K562 (cell line): ENCODE results near the gene TRAPPC12. TPM values are rescaled to one million over a fixed set of nuclear protein-coding genes. Genes with fewer than 3 reads are reported as not detected.

Experiments used
- ATAC-seq: fragments of 200-7000 bp; cut with Tn5 transposase; 3 replicates; pipeline ENCODE4 v1.9.1; 2020; ENCODE audit warnings: moderate library complexity
- BruUV-seq: library from RNA; stranded (reverse); fragments of 400-500 nt; replicated peaks from 2 replicates; lab custom pipeline; 2021; lab: Mats Ljungman, UMichigan
- CTCF ChIA-PET: fragments of 300-600 bp; formaldehyde crosslinking; extraction: SDS; loops from one replicate; lab custom pipeline; 2021; ENCODE audit warnings: low intra/inter-chr PET ratio; lab: Yijun Ruan, JAX
- POLR2A ChIA-PET: fragments of 300-600, 350-650 bp; sonication (Branson Sonifier 250); formaldehyde crosslinking; extraction: SDS; loops from one replicate; lab custom pipeline; 2021; ENCODE audit warnings: antibody characterized with exemption, inconsistent platforms; lab: Yijun Ruan, JAX
- DNase-seq, 4 experiments: peaks; one replicate each; pipeline versions ENCODE4 v3.0.0 to v3.0.0-alpha.2; 2011 to 2018; ENCODE audit warnings: low spot score in 3 of 4, mixed read lengths in 3 of 4; ENCODE audit errors: extremely low read depth in 1 of 4
- FAIRE-seq: peaks from 2 replicates; lab custom pipeline; 2011; peaks lifted over from hg19 to GRCh38; lab: Jason Lieb, UNC
- H2AFZ ChIP-seq: 2 replicates; pipeline ENCODE4 v1.6.0; 2011; ENCODE audit warnings: low read depth, low read length, control low read depth, inconsistent platforms
- H3K27ac ChIP-seq: fragments of 200-600 bp; 3 replicates; pipeline ENCODE4 v1.8.0; 2011; ENCODE audit warnings: low read depth, mild to moderate bottlenecking, control low read depth, inconsistent platforms, low read length, moderate library complexity, mixed read lengths; ENCODE audit errors: extremely low read depth
- H3K27me3 ChIP-seq, 2 experiments: fragments of 300-600 bp in 1 of 2; 2 replicates in 1 of 2; 3 replicates in 1 of 2; pipeline versions ENCODE4 v1.6.0 to v1.8.0; 2011; ENCODE audit warnings: inconsistent platforms in 2 of 2, low read length in 2 of 2, mild to moderate bottlenecking in 1 of 2, mixed read lengths in 1 of 2, moderate library complexity in 1 of 2; ENCODE audit not compliant: control insufficient read depth in 2 of 2, insufficient read depth in 2 of 2
- H3K36me3 ChIP-seq: fragments of 300-600 bp; 3 replicates; pipeline ENCODE4 v1.8.0; 2011; ENCODE audit warnings: mild to moderate bottlenecking, low read length, inconsistent platforms; ENCODE audit not compliant: control insufficient read depth, insufficient read depth
- H3K4me1 ChIP-seq, 2 experiments: fragments of 200-600 bp in 1 of 2; replicated peaks in 1 of 2; 2 replicates in 1 of 2; 3 replicates in 1 of 2; pipeline versions ENCODE4 v1.5.1 to v1.8.0; 2011; ENCODE audit warnings: inconsistent platforms in 2 of 2, low read length in 2 of 2, mild to moderate bottlenecking in 1 of 2, mixed read lengths in 1 of 2, moderate library complexity in 1 of 2; ENCODE audit not compliant: control insufficient read depth in 2 of 2, insufficient read depth in 2 of 2
- H3K4me2 ChIP-seq: 2 replicates; pipeline ENCODE4 v1.6.1; 2011; ENCODE audit warnings: low read length, control low read depth, inconsistent platforms, mixed read lengths; ENCODE audit not compliant: insufficient read depth
- H3K4me3 ChIP-seq: fragments of 200-600 bp; sonication (generic), shearing (Covaris generic); 2 replicates; pipeline ENCODE4 v1.5.1; 2016; ENCODE audit warnings: control low read depth, inconsistent platforms
- H3K79me2 ChIP-seq: fragments of 200-600 bp; 3 replicates; pipeline ENCODE4 v1.8.0; 2011; ENCODE audit warnings: low read length, inconsistent platforms; ENCODE audit not compliant: control insufficient read depth, insufficient read depth
- H3K9ac ChIP-seq, 2 experiments: 2 replicates each; pipeline versions ENCODE4 v1.6.0 to v1.6.1; 2011; ENCODE audit warnings: low read depth in 2 of 2, low read length in 2 of 2, control low read depth in 1 of 2, inconsistent platforms in 1 of 2, mild to moderate bottlenecking in 1 of 2, mixed read lengths in 1 of 2; ENCODE audit not compliant: insufficient read depth in 1 of 2
- H3K9me1 ChIP-seq: one replicate; pipeline ENCODE4 v1.6.0; 2011; ENCODE audit warnings: inconsistent platforms, mild to moderate bottlenecking, low read length, moderate library complexity; ENCODE audit not compliant: control insufficient read depth, insufficient read depth
- H3K9me3 ChIP-seq: replicated peaks from 2 replicates; pipeline ENCODE4 v1.5.1; 2011; ENCODE audit warnings: low read depth, low read length, inconsistent platforms; ENCODE audit not compliant: control insufficient read depth, insufficient read depth
- H4K20me1 ChIP-seq: replicated peaks from 2 replicates; pipeline ENCODE4 v1.6.1; 2011; ENCODE audit warnings: low read length, inconsistent platforms, mixed read lengths; ENCODE audit not compliant: control insufficient read depth, insufficient read depth
- HLTF ChIP-seq: fragments of 450-650 bp; IDR thresholded peaks from 2 replicates; pipeline ENCODE4 v1.6.1; 2016
- HOXB6 ChIP-seq: fragments of 250-450 bp; sonication (Bioruptor Pico); IDR thresholded peaks from 2 replicates; pipeline ENCODE4 v1.5.1; 2022; ENCODE audit warnings: mild to moderate bottlenecking, borderline replicate concordance
- POLR2AphosphoS5 ChIP-seq: IDR thresholded peaks from 2 replicates; pipeline ENCODE4 v1.6.1; 2011; ENCODE audit warnings: mild to moderate bottlenecking, low read depth, low read length, moderate library complexity; ENCODE audit not compliant: control insufficient read depth, insufficient read depth
- SMAD3 ChIP-seq: fragments of 450-650 bp; formaldehyde crosslinking; conservative IDR thresholded peaks from 2 replicates; pipeline ENCODE4 v1.4.0; 2020; ENCODE audit warnings: mild to moderate bottlenecking
- SUPT5H ChIP-seq: fragments of 450-650 bp; IDR thresholded peaks from 2 replicates; pipeline ENCODE4 v1.6.1; 2016
- ZBTB26 ChIP-seq: fragments of 450-650 bp; formaldehyde crosslinking; IDR thresholded peaks from 2 replicates; pipeline ENCODE4 v1.4.0; 2022; ENCODE audit warnings: missing genetic modification characterization
- ZNF23 ChIP-seq: fragments of 250-450 bp; sonication (Bioruptor Pico); IDR thresholded peaks from 2 replicates; pipeline ENCODE4 v1.4.0; 2020; ENCODE audit warnings: mild to moderate bottlenecking
- ZNF354B ChIP-seq: fragments of 250-450 bp; sonication (Bioruptor Pico); IDR thresholded peaks from 2 replicates; pipeline ENCODE4 v1.4.0; 2020
- ZNF740 ChIP-seq, 3 experiments: fragments of 200-800 bp in 1 of 3; sonication (Bioruptor generic) in 1 of 3; sonication (generic) in 1 of 3; formaldehyde crosslinking in 1 of 3; IDR thresholded peaks; 2 replicates each; pipeline versions ENCODE4 v1.6.1 to v1.8.0; 2016 to 2022; ENCODE audit warnings: mild to moderate bottlenecking in 2 of 3, missing compliant biosample characterization in 2 of 3, missing genetic modification characterization in 2 of 3, missing genetic modification reagents in 1 of 3
- WGBS: fragments of 100-300 bp; shearing (Covaris generic); methylation state at CpG from one replicate; pipeline ENCODE4 v1.1.6; 2016; ENCODE audit warnings: low coverage, mixed read lengths; ENCODE audit not compliant: insufficient coverage; ENCODE audit errors: missing lambda C conversion rate; 5-methylcytosine and 5-hydroxymethylcytosine counted together
- in situ Hi-C: fragments of 300-500 bp; cut with MboI; formaldehyde crosslinking; loops from 4 replicates; pipeline ENCODE4 v1.15.0; 2018; ENCODE audit warnings: inconsistent platforms, mixed read lengths
- intact Hi-C: fragments of 100-400 bp; cut with micrococcal nuclease; formaldehyde crosslinking; loops from 2 replicates; pipeline ENCODE4 v1.14.2; 2022
- polyA plus RNA-seq, 8 experiments: library from polyadenylated mRNA; depleted of rRNA in 4 of 8; stranded (reverse) in 5 of 8; unstranded in 3 of 8; fragments of >200 nt; fragmentation: Nextera tagmentation in 2 of 8; fragmentation: Illumina TruSeq in 1 of 8; extraction: Ambion mirVana in 2 of 8; extraction: Trizol in 1 of 8; gene quantifications; 2 replicates each; pipeline versions ENCODE4 v1.2.1 to v1.2.3, GENCODE V29; 2011 to 2014; ENCODE audit warnings: inconsistent platforms in 1 of 8, missing spikeins in 1 of 8
- total RNA-seq, 7 experiments: library from RNA; depleted of rRNA in 6 of 7; stranded (reverse); fragments of >200 nt in 6 of 7; fragmentation: Illumina TruSeq in 2 of 7; extraction: Trizol in 2 of 7; gene quantifications; 2 replicates each; pipeline versions ENCODE4 v1.2.1 to v1.2.3, GENCODE V29; 2011 to 2021; ENCODE audit warnings: low replicate concordance in 1 of 7

TRAPPC12 gene
- total and polyA plus RNA-seq, 9 of the 15 experiments (the other 6 are each of a cell fraction or from before 2014, with no cell fraction given) = 8.0 to 75.2 (median 39.1) TPM

GRCh38 chr2:3487028-3487425 is 107.5 kb downstream of the TRAPPC12 start:
- Histone ChIP-seq H3K4me2 (no peak overlapping the region), H2AFZ (no peak overlapping the region), H4K20me1 (no peaks in the 10 kb centered on the region), H3K27ac (no peak overlapping the region), H3K36me3 (no peaks in the 10 kb centered on the region; the same call in 2 of the 3 replicates), H3K27me3 (no peaks in the 10 kb centered on the region), H3K9me3 (peaks cover 1% of the 10 kb centered on the region), H3K9ac (no peak overlapping the region), H3K79me2 (no peaks in the 10 kb centered on the region), H3K9me1 (no peaks in the 10 kb centered on the region), H3K4me3 (no peak overlapping the region), H3K4me1 (peaks cover 0 to 36% of the 10 kb centered on the region in 2 experiments; a peak in 2 of 5 replicates)
- in situ Hi-C loops (no loop called here), intact Hi-C loops (no loop called here)
- ATAC-seq = no peak
- 74% methylated on average over 9 of the region's 9 CpGs for WGBS
- DNase-seq = no peak
- BruUV-seq = no TSS peak
- POLR2A ChIA-PET = no interaction called here
- TF ChIP-seq ZBTB26 (CRISPR knock-in tag) (no peak), ZNF740 (CRISPR knock-in tag; IDR thresholded peaks at IDR 0.05) (no peak), ZNF740 (tag; IDR thresholded peaks at IDR 0.05) (no peak), POLR2AphosphoS5 (no peak), SMAD3 (no peak), ZNF354B (CRISPR knock-in tag) (no peak), HLTF (no peak), SUPT5H (no peak), HOXB6 (no peak), ZNF23 (no peak)
- TF ChIP-seq, all 486 proteins: peak for 0
- CTCF ChIA-PET = no interaction called here
- FAIRE-seq = no peak
